ENCODE data around the gene CFAP99. TPM values are rescaled to one million over a fixed set of nuclear protein-coding genes. Genes with fewer than 3 reads are reported as not detected.

The CFAP99 gene
- total RNA-seq, 1 experiment from 2014 or later = 0.33 TPM

DNA sequence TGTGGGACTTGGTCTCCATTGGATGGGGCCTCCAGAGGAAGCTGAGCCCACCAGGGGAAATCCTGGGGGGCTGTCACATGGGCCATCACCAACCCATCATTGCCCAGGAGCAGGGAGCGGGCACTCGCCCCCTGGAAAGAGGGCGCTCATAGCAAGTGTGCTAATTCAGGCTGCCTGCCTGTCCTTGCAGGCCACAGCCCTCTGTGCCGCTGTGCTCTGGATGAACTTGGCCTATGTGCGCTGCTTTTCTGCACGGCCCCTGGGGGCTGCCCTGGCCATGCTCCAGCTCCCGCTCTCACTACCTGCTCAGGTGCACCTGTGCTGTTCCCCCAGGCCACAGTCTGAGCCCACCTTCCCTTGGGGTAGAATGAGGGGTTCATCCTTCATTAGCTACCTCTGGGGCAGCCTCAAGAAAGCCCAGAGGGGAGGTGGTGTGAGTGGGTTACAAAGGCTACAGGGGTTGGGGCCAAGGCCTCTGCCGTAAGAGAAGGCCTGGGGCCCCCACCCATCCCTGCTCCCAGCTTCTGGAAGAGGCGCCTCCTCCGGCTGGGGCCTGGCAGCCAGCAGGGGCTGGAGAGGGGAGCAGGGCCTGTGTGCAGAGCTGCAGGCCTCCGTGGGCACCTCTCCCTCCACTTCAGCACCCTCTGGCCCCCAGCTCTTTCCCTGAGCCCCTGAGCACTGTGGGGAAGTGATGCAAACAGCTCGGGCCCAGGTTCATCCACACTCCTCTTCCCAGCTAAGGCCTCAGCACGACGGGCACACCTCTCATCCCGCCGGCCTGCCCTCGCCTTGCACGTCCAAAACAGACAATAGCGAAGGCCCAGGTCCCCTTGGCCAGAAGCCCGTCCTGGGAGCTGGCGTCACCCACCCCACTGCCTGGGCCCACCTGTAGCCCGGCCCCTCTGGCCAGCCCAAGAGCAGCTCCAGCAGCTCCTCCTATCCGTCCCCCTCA lies 8.9 kb downstream of the CFAP99 start:
- H3K36me3 ChIP-seq (ENCODE audit: control insufficient read depth, insufficient read depth, low read length) = no peaks in the 10 kb centered on the region
- POLR2A ChIA-PET = interaction anchor here (0.7 kb wide), 1 partner anchor 17 kb away, joined by 3 read pairs; no protein-coding TSS in a partner anchor
- in situ Hi-C loops (cut with HindIII; ENCODE audit: low pct_unique_long_range_greater_than_20kb, low sequenced_read_pairs) (no loop called here), intact Hi-C loops (cut with micrococcal nuclease; ENCODE audit: unreplicated experiment) (no loop called here)
- no peaks in the 10 kb centered on the region for H3K27me3 ChIP-seq (ENCODE audit: control insufficient read depth, insufficient read depth, low read length)
- TF ChIP-seq POLR2AphosphoS5 (IDR thresholded peaks at IDR 0.05; ENCODE audit: low read depth, low read length) (no peak), SIN3A (IDR thresholded peaks at IDR 0.05; ENCODE audit: borderline replicate concordance, insufficient read depth, low read depth, low read length) (no peak), TCF7L2 (IDR thresholded peaks at IDR 0.05; ENCODE audit: low read depth, low read length) (no peak)
- TF ChIP-seq, protein P1, sequence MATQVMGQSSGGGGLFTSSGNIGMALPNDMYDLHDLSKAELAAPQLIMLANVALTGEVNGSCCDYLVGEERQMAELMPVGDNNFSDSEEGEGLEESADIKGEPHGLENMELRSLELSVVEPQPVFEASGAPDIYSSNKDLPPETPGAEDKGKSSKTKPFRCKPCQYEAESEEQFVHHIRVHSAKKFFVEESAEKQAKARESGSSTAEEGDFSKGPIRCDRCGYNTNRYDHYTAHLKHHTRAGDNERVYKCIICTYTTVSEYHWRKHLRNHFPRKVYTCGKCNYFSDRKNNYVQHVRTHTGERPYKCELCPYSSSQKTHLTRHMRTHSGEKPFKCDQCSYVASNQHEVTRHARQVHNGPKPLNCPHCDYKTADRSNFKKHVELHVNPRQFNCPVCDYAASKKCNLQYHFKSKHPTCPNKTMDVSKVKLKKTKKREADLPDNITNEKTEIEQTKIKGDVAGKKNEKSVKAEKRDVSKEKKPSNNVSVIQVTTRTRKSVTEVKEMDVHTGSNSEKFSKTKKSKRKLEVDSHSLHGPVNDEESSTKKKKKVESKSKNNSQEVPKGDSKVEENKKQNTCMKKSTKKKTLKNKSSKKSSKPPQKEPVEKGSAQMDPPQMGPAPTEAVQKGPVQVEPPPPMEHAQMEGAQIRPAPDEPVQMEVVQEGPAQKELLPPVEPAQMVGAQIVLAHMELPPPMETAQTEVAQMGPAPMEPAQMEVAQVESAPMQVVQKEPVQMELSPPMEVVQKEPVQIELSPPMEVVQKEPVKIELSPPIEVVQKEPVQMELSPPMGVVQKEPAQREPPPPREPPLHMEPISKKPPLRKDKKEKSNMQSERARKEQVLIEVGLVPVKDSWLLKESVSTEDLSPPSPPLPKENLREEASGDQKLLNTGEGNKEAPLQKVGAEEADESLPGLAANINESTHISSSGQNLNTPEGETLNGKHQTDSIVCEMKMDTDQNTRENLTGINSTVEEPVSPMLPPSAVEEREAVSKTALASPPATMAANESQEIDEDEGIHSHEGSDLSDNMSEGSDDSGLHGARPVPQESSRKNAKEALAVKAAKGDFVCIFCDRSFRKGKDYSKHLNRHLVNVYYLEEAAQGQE (IDR thresholded peaks at IDR 0.05; ENCODE audit: insufficient read depth in 1 of 2, low read depth in 2 of 2, low read length in 1 of 2) = no peak
- TF ChIP-seq, protein P2, sequence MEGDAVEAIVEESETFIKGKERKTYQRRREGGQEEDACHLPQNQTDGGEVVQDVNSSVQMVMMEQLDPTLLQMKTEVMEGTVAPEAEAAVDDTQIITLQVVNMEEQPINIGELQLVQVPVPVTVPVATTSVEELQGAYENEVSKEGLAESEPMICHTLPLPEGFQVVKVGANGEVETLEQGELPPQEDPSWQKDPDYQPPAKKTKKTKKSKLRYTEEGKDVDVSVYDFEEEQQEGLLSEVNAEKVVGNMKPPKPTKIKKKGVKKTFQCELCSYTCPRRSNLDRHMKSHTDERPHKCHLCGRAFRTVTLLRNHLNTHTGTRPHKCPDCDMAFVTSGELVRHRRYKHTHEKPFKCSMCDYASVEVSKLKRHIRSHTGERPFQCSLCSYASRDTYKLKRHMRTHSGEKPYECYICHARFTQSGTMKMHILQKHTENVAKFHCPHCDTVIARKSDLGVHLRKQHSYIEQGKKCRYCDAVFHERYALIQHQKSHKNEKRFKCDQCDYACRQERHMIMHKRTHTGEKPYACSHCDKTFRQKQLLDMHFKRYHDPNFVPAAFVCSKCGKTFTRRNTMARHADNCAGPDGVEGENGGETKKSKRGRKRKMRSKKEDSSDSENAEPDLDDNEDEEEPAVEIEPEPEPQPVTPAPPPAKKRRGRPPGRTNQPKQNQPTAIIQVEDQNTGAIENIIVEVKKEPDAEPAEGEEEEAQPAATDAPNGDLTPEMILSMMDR (IDR thresholded peaks at IDR 0.05) = no peak
- no peak for DNase-seq (ENCODE audit: low read depth, low spot score)
- no peaks in the 10 kb centered on the region for H3K4me1 ChIP-seq (ENCODE audit: control insufficient read depth, insufficient read depth, low read length)
- H3K9me3 ChIP-seq (ENCODE audit: control insufficient read depth, insufficient read depth, low read depth, low read length) = no peaks in the 10 kb centered on the region
- CTCF ChIA-PET = no interaction called here
- no peak overlapping the region for H3K4me3 ChIP-seq (ENCODE audit: low read depth in 2 of 2, low read length in 2 of 2)
- no TSS peak for BruUV-seq (replicated peaks)
- peak; percentile 51 for ATAC-seq
- H3K27ac ChIP-seq (ENCODE audit: low read length) = no peak overlapping the region

DNA sequence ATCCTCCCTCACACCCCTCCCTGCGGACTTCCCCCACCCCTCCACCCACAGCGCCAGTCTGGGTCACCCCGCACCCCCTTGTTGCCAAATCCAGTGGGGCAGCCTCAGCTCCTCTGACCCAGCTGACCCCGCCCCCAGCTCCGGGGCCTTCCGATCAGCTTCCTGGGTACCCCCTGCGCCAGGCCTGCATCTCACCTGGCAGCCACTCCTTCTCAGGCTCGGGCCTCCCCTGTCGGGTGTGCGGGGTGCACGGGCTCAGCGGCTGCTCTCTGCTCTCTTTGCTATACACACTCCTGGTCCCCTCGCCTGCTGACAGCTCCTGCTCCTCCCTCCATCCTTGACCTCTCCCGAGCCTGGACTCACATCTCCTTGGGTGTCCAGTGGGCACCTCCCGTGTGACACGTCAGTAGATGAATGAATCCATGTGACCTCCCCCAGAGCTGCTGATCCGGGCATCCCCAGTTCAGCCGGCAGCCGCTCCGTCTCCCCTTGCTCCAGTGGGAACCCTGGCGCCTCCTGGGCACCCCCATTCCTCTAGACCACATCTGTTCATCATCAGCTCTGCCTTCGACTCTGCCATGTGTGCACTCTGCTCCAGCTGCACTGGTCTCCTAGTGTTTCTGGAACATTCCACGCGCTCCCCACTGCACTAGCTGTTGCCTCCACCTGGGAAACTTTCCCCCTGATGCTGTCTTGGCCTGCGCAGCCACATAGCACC lies 9.9 kb downstream of the CFAP99 start:
- CTCF ChIA-PET = no interaction called here

More for the DNA sequence above, 9.9 kb downstream of the CFAP99 start:
- BruUV-seq (replicated peaks) = no TSS peak
- H3K36me3 ChIP-seq (ENCODE audit: control insufficient read depth, insufficient read depth, low read length) = no peaks in the 10 kb centered on the region
- in situ Hi-C loops (cut with HindIII; ENCODE audit: low pct_unique_long_range_greater_than_20kb, low sequenced_read_pairs) (no loop called here), intact Hi-C loops (cut with micrococcal nuclease; ENCODE audit: unreplicated experiment) (no loop called here)
- no peak overlapping the region for H3K4me3 ChIP-seq (ENCODE audit: low read depth in 2 of 2, low read length in 2 of 2)
- no peaks in the 10 kb centered on the region for H3K4me1 ChIP-seq (ENCODE audit: control insufficient read depth, insufficient read depth, low read length)
- TF ChIP-seq, protein P2 (IDR thresholded peaks at IDR 0.05) = no peak
- TF ChIP-seq, protein P1 (IDR thresholded peaks at IDR 0.05; ENCODE audit: insufficient read depth in 1 of 2, low read depth in 2 of 2, low read length in 1 of 2) = no peak
- no peak for TF ChIP-seq POLR2AphosphoS5 (IDR thresholded peaks at IDR 0.05; ENCODE audit: low read depth, low read length)
- TF ChIP-seq SIN3A (IDR thresholded peaks at IDR 0.05; ENCODE audit: borderline replicate concordance, insufficient read depth, low read depth, low read length) = no peak
- no peak for TF ChIP-seq TCF7L2 (IDR thresholded peaks at IDR 0.05; ENCODE audit: low read depth, low read length)
- H3K27me3 ChIP-seq (ENCODE audit: control insufficient read depth, insufficient read depth, low read length) = no peaks in the 10 kb centered on the region
- DNase-seq (ENCODE audit: low read depth, low spot score) = no peak
- POLR2A ChIA-PET = no interaction called here
- H3K27ac ChIP-seq (ENCODE audit: low read length) = no peak overlapping the region
- no peak for ATAC-seq
- H3K9me3 ChIP-seq (ENCODE audit: control insufficient read depth, insufficient read depth, low read depth, low read length) = no peaks in the 10 kb centered on the region

All from Panc1 (cell line).